ENCODE measurements around the gene ATAD3C.
A peak's percentile ranks its signal among the peaks of the same experiment; 100 is the strongest.

The ATAD3C gene

DNA sequence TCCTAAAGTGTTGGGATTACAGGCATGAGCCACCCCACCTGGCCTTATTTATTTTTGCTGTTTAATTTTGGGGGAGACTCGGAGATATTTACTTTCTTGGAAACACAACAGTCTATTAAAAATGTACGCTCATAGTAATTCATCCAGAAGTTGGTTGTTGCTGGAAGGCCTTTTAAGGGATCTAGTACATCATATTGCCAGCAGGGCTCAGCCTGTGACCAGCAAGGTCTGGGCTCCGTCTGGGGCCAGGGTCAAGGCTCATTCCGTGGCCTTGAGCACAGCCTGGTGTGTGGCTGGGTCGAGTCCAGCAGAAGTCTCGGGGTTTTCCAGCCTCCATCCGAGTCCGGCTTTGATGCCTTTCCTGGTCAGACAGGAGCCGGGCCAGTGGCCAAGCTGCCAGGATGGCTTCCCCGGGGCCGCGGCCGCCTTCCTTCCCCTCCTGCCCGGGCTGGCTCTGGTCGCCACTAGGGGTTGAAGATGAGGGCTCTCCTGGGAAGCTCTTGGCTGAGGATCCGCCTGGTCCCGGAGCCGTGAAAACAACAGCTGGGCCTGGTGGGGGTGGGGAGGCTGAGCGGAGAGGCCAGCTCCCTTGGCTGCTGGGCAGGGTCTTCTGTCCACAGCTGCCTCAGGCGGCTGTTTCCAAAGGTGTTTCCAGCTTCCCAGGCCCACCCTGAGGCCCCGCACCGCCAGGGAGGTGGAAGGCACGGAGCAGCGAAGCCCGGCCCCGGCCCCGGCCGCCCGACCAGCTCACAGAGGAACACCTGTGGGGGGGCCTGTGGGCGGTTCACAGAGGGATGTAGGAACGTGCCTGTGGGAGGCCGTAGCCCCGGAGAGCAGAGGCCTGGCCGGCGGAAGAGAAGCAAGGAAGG, 19.1 kb upstream of the ATAD3C start:
- H3K4me3 Mint-ChIP-seq = no peak overlapping the region

DNA sequence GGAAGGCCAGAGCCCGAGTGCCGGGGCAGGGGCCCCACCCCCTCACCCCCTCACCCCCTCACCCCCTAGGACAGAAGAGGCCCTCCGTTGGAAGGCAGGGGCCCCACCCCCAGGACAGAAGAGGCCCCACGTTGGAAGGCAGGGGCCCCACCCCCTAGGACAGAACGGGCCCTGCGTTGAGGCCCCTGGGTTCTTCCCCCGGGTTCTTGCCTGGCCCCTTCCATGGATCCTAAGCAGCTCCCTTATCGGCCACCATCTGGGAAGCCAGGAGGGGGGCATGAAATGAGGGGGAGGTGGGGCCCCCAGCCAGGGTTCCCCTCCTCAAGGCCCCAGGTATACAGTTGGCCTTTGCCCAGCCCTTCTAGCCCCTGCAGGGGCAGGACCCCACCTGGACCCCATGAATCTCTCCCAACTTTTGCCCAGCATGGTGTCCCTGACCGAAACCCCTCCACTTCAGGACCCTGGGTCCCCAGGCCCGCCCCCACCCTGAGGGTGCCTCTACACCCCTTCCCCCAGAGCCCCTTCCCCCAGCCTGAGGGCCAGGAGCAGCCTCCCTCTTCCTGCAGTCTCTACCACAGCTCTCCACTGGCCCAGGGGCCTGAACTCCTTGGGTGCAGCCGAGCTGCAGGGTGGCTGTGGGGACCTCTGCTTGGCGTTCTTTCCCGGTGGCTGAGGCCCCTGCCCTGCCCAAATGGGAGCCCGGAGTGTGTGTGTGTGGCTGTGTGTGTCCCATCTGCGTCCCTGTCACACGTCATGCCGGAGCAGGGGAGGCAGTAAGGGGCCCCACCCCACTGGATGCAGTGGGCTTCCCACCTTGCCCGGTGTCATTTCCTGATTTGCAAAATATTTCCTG, 18.3 kb upstream of the ATAD3C start:
- H3K27me3 Mint-ChIP-seq = peaks cover 42% of the 10 kb centered on the region
- H3K4me3 Mint-ChIP-seq = no peak overlapping the region
- DNase-seq (ENCODE audit: low spot score in 2 of 2) (no peak), ATAC-seq (replicated peaks; ENCODE audit: extremely low read depth, poor library complexity, severe bottlenecking) (no peak)
- H3K27ac Mint-ChIP-seq (ENCODE audit: low read depth) = no peak overlapping the region
- H3K36me3 Mint-ChIP-seq (ENCODE audit: insufficient read depth) = no peaks in the 10 kb centered on the region
- H3K9me3 Mint-ChIP-seq = no peaks in the 10 kb centered on the region
- H3K4me1 Mint-ChIP-seq = no peaks in the 10 kb centered on the region

More for the DNA sequence above, 19.1 kb upstream of the ATAD3C start:
- Mint-ChIP-seq H3K27me3 (peaks cover 39% of the 10 kb centered on the region), H3K9me3 (no peaks in the 10 kb centered on the region), H3K36me3 (ENCODE audit: insufficient read depth) (no peaks in the 10 kb centered on the region), H3K4me1 (no peaks in the 10 kb centered on the region), H3K27ac (ENCODE audit: low read depth) (no peak overlapping the region)
- DNase-seq (ENCODE audit: low spot score in 2 of 2) (no peak), ATAC-seq (replicated peaks; ENCODE audit: extremely low read depth, poor library complexity, severe bottlenecking) (no peak)

DNA sequence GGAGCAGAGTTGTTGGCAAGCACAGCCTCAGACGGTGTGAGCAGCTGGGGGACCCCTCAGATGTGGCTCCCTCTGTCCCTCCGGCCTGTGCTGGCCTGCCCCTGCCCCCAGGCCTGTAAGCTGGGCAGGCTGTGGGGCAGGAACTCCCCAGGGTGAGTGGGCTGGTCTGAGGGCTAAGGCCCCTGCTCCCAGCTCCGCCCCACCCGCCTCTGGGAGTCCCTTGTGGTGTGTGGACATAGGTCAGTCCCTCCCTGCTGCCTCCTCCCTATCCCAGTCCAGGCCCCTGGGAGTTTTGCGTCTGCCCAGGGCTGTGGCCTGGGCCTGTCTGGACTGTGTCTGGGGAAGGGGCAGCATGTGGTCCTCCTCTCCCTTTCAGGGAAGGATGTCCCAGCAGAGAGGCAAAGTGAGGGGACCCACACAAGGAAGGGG, 17.6 kb upstream of the ATAD3C start:
- Mint-ChIP-seq H3K9me3 (no peaks in the 10 kb centered on the region), H3K27me3 (peaks cover 48% of the 10 kb centered on the region), H3K27ac (ENCODE audit: low read depth) (no peak overlapping the region), H3K4me3 (no peak overlapping the region), H3K4me1 (no peaks in the 10 kb centered on the region), H3K36me3 (ENCODE audit: insufficient read depth) (no peaks in the 10 kb centered on the region)
- ATAC-seq (replicated peaks; ENCODE audit: extremely low read depth, poor library complexity, severe bottlenecking) (no peak), DNase-seq (ENCODE audit: low spot score in 2 of 2) (no peak)

DNA sequence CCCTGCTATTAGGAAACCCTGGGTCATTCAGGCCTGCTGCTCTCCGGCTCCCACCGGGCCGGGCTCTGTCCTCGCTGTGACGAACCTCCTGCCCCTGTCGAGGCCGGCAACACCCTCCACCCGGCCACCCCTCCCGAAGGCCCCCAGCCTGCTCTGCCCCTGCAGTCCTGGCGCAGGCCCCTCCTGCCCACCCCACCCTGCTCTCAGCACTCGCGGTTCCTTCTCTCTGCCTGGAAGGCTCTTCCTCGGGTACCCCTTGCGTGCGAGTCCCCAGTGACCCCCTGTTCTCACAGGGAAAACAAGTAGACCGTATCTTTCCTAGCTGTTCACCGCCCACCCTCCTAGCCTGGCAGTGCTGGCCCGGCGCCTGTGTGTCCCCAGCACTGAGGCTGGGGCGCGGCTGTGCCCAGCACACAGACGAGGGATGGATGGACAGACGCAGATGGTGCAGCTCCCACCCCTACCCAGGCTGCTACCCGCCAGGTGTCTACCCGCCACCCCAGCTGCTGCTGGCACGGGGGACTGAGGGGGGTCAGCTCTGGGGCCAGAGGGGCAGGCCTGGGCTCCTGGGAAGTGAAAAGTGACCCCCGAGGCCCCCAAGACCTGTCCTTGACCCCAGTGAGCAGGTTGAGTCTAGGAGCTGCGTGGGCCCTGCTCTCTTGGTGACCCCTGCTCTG, 17.1 kb upstream of the ATAD3C start:
- DNase-seq (ENCODE audit: low spot score in 2 of 2) (no peak), ATAC-seq (replicated peaks; ENCODE audit: extremely low read depth, poor library complexity, severe bottlenecking) (no peak)
- Mint-ChIP-seq H3K4me1 (no peaks in the 10 kb centered on the region), H3K9me3 (no peaks in the 10 kb centered on the region), H3K36me3 (ENCODE audit: insufficient read depth) (no peaks in the 10 kb centered on the region), H3K4me3 (no peak overlapping the region), H3K27ac (ENCODE audit: low read depth) (no peak overlapping the region), H3K27me3 (peaks cover 48% of the 10 kb centered on the region)

DNA sequence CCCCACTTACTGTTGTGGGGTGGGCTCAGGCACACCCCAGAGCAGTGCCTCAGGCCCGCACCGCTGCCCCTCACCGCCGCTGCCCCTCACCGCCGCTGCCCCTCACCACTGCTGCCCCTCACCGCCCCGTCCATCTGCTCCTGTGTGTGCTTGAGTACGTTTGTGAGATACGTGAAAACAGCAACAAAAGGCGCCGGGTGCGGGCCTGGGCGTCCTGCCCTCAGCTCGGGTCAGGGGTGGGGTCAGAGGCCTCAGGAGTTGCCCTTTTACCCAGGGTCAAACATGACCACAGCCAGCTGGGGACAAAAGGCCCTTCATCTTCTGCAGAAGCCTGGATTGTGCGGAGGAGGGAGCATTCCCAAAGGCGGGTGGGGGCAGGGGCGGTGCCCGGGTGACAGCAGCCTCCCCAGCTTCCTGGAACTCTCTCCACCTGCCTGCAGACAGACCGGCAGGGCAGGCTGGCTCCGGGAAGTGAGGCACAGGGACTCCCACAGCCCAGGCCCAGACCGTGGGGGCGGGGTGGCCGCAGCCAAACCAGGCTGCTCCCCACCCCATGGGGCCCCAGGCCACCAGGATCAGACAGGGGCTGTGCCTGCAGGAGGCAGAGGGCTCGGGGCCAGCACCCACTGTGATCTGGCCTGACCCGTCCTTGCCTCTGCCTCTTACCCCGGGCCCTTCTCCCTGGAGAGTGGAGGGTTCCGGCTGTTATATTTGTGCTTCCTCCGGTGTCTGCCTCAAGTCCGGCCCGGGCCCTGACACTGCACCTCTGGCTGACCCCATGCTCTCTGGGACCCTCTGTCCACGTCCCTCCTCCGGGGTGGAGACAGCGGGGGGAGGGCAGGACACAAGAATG, 16.3 kb upstream of the ATAD3C start:
- Mint-ChIP-seq H3K4me1 (no peaks in the 10 kb centered on the region), H3K27ac (ENCODE audit: low read depth) (no peak overlapping the region), H3K4me3 (no peak overlapping the region), H3K9me3 (no peaks in the 10 kb centered on the region), H3K27me3 (peaks cover 46% of the 10 kb centered on the region), H3K36me3 (ENCODE audit: insufficient read depth) (no peaks in the 10 kb centered on the region)
- no peak for ATAC-seq (replicated peaks; ENCODE audit: extremely low read depth, poor library complexity, severe bottlenecking)
- no peak for DNase-seq (ENCODE audit: low spot score in 2 of 2)

DNA sequence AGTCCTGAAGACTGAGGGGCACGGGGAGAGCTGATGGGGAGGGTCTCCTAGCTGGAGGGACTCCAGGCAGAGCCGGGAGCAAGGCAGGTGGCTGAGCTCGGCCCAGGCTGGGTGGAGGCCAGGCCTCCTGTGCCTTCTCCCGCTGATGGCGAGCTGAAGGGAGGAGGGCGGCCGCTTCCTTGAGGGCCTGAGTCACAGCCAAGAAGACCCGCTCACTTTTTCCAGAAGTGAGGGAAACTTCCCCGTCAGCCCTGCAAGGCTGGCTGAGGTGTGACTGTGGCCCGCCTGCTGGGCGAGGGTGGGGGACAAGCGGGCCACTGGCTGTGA, 15.7 kb upstream of the ATAD3C start:
- H3K36me3 Mint-ChIP-seq (ENCODE audit: insufficient read depth) = no peaks in the 10 kb centered on the region
- DNase-seq (ENCODE audit: low spot score in 2 of 2) (no peak), ATAC-seq (replicated peaks; ENCODE audit: extremely low read depth, poor library complexity, severe bottlenecking) (no peak)
- H3K4me1 Mint-ChIP-seq = no peaks in the 10 kb centered on the region
- no peak overlapping the region for H3K27ac Mint-ChIP-seq (ENCODE audit: low read depth)
- H3K27me3 Mint-ChIP-seq = peaks cover 40% of the 10 kb centered on the region
- no peaks in the 10 kb centered on the region for H3K9me3 Mint-ChIP-seq
- no peak overlapping the region for H3K4me3 Mint-ChIP-seq

DNA sequence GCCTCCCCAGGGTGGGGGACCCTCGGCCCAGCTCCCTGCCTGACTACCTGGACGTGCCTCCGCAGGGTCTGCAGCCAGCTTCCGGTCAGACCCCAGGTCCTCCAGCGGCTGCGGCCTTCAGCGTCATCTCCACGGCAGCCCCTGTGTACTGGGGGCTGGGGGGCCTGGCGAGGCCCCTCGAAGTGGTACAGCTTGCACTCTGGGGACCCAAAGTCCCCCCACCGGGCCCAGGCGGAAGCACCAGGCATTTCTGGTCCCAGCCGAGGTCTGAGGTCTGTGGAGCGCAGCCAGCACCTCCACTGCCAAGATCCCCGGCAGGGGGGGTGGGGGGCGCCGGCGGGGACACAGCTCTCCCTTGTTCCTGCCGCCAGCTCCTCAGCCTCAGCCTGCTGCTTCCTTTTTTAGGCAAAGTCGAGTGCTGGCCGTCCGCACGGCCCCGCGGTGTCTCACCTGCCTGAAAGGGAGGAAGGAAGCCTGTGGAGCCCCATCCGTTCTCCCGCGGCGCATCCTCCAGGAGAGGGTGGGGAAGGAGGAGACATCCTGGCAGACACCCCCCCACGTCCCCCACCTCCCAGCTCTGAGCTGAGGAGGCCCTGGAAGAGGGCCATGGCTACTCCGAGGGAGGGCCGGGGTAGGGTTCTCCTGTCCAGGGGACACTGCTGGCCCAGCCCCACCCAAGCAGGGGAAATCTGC, 15.2 kb upstream of the ATAD3C start:
- Mint-ChIP-seq H3K9me3 (no peaks in the 10 kb centered on the region), H3K27me3 (peaks cover 38% of the 10 kb centered on the region), H3K4me3 (no peak overlapping the region), H3K4me1 (no peaks in the 10 kb centered on the region), H3K36me3 (ENCODE audit: insufficient read depth) (no peaks in the 10 kb centered on the region), H3K27ac (ENCODE audit: low read depth) (no peak overlapping the region)
- ATAC-seq (replicated peaks; ENCODE audit: extremely low read depth, poor library complexity, severe bottlenecking) (no peak), DNase-seq (ENCODE audit: low spot score in 2 of 2) (no peak)

DNA sequence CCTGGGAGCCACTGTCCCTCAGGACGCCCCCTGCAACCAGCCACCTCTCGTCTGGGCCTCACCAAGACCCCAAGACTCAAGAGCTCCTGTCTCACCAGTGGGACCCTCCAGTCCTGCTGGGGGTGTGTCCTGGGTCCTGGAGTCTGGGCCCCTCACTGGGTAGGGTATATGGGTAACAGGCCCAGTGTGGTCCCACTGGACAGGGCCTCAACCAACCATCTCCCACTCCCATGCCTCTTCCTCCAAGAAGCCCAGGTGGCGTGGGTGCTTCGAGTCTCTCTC, 14.7 kb upstream of the ATAD3C start:
- Mint-ChIP-seq H3K4me1 (no peaks in the 10 kb centered on the region), H3K9me3 (no peaks in the 10 kb centered on the region), H3K4me3 (peak overlapping the region; percentile 57), H3K27ac (ENCODE audit: low read depth) (no peak overlapping the region), H3K27me3 (peaks cover 33% of the 10 kb centered on the region), H3K36me3 (ENCODE audit: insufficient read depth) (no peaks in the 10 kb centered on the region)
- ATAC-seq (replicated peaks; ENCODE audit: extremely low read depth, poor library complexity, severe bottlenecking) = no peak
- no peak for DNase-seq (ENCODE audit: low spot score in 2 of 2)

DNA sequence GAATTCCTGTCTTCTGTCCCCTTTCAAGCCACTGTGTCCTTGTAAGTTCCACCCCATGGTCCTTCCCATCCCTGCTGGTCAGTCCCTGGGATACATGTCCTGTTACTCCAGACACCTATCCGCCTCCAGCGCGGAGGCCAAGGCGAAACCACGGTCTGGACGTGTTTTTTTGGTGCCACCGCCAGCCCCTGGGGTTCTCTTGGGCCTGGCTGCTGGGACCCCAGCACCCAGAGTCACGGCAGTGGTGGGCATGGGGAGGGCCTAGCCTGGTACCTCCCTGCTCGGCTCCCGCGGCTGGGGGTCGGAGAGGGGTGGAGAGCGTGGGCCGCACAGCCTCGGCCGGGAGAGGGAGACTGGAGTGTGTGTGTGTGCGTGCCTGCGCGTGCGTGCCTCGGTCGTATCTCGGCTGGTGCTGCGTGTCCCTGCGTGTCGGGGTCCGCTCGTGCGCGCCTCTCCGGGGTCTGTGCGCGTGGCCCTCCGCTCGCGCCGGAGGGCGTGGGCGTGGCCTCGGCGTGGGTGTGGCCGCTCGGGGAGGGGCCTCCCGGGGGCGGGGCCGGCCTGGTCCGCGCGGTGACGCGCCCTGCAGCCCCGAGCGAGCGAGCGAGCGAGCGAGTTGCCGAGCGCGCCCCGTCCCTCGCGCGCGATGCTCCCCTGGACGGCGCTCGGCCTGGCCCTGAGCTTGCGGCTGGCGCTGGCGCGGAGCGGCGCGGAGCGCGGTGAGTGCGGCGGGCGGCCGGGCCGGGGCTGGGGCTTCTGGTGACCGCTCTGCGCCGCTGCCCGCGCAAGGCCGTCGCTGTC, 14.2 kb upstream of the ATAD3C start, which contains the start of gene VWA1:
VWA1 (plus strand) TSS at position 585 of the 798 bp plus-strand sequence; CDS start at position 644, 59 bp downstream.
- no peaks in the 10 kb centered on the region for H3K9me3 Mint-ChIP-seq
- no peaks in the 10 kb centered on the region for H3K4me1 Mint-ChIP-seq
- H3K36me3 Mint-ChIP-seq (ENCODE audit: insufficient read depth) = no peaks in the 10 kb centered on the region
- H3K27me3 Mint-ChIP-seq = peaks cover 28% of the 10 kb centered on the region
- peak; percentile 46 for ATAC-seq (replicated peaks; ENCODE audit: extremely low read depth, poor library complexity, severe bottlenecking)
- peak within 1 kb of the TSS; percentile 57 for H3K4me3 Mint-ChIP-seq
- no peak within 1 kb of the TSS for H3K27ac Mint-ChIP-seq (ENCODE audit: low read depth)
- peak in 1 of 2 donors; percentile 41 for DNase-seq (ENCODE audit: low spot score in 2 of 2)

DNA sequence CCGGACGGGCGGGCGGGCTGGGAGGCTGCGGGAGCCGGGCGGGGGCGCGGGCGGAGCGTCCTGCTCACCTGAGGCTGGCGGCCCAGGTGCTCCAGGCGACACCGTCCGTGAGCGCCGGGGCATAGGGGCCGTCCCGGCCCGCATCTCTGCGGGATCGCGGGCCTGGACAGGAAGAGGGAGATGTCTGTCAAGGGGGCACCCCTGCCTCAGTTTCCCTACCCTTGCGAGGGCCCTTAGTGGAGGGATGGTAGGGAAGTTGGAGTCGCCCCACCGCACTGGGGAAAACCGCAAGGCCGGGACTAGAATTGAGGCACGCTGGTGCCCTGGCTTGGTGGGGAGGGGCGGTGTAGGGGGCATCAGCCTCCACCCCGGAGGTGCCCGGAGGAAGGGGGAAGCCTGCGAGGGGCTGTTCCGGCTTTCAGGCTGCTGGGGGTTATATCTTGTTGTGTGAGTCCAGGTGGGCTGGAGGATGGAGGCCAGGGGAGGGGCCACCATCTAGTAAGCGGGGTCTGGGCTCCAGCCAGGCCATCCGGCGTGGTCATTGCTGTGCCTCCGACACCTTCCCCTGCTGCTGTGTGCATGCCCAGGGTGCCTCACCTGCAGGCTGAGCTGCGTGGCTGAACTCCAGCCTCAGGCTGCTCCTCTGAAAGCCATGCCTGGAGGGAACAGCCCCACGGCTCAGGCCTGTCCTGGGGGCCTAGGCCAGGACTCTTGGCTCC, 13.4 kb upstream of the ATAD3C start:
- DNase-seq (ENCODE audit: low spot score in 2 of 2) (no peak), ATAC-seq (replicated peaks; ENCODE audit: extremely low read depth, poor library complexity, severe bottlenecking) (peak; percentile 18)
- Mint-ChIP-seq H3K27me3 (peaks cover 28% of the 10 kb centered on the region), H3K9me3 (no peaks in the 10 kb centered on the region), H3K27ac (ENCODE audit: low read depth) (no peak overlapping the region), H3K4me3 (peak overlapping the region; percentile 40), H3K36me3 (ENCODE audit: insufficient read depth) (no peaks in the 10 kb centered on the region), H3K4me1 (no peaks in the 10 kb centered on the region)

DNA sequence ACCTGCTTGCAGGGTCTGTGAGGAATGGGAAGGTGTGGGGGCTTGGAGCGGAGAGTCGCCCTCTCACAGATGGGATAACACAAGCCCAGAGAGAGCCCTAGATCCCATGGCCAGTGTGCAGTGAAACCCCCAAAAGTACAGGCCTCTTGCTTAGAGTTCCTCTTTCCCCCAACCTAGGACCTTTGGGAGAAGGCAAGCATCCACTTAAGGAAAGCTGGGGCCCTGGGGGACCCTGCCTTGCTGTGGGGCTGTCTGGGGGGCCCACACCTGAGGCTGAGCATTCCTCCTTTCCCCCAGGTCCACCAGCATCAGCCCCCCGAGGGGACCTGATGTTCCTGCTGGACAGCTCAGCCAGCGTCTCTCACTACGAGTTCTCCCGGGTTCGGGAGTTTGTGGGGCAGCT, 12.9 kb upstream of the ATAD3C start:
- Mint-ChIP-seq H3K4me1 (no peaks in the 10 kb centered on the region), H3K9me3 (no peaks in the 10 kb centered on the region), H3K27me3 (peaks cover 28% of the 10 kb centered on the region), H3K27ac (ENCODE audit: low read depth) (no peak overlapping the region), H3K4me3 (peak overlapping the region; percentile 40), H3K36me3 (ENCODE audit: insufficient read depth) (no peaks in the 10 kb centered on the region)
- DNase-seq (ENCODE audit: low spot score in 2 of 2) = no peak
- ATAC-seq (replicated peaks; ENCODE audit: extremely low read depth, poor library complexity, severe bottlenecking) = no peak

Measured in central memory CD8-positive, alpha-beta T cell (primary cell).